GM12801 (cell line): ENCODE results near the gene KIRREL3.

Experiments
- TF ChIP-seq, protein P1 (sequence below): IDR thresholded peaks from one replicate; pipeline ENCODE4 v1.5.1; 2011; ENCODE audit warnings: control low read depth; ENCODE audit not compliant: insufficient read length; ENCODE audit errors: extremely low read depth

KIRREL3 gene

DNA sequence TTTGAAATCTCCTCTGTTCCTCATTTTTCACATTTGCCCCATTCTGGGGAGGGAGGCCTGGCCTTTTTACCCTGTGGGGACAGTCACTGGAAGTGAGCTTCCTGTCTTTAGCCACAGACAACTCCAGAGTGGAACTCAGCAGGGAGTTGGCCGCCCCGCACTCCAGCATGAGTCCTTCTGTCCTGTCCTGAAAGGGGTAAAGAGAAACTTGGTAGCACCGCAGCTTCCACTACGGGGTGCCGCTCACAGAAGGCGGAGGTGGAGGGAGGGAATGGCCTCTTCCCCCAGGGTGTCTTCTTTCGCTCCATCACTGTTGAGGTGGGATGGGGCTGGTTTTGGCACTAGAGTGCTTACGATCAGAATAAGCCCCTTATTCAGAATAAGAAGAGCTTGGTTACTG lies 512.9 kb downstream of the KIRREL3 start:
- TF ChIP-seq, protein P1, sequence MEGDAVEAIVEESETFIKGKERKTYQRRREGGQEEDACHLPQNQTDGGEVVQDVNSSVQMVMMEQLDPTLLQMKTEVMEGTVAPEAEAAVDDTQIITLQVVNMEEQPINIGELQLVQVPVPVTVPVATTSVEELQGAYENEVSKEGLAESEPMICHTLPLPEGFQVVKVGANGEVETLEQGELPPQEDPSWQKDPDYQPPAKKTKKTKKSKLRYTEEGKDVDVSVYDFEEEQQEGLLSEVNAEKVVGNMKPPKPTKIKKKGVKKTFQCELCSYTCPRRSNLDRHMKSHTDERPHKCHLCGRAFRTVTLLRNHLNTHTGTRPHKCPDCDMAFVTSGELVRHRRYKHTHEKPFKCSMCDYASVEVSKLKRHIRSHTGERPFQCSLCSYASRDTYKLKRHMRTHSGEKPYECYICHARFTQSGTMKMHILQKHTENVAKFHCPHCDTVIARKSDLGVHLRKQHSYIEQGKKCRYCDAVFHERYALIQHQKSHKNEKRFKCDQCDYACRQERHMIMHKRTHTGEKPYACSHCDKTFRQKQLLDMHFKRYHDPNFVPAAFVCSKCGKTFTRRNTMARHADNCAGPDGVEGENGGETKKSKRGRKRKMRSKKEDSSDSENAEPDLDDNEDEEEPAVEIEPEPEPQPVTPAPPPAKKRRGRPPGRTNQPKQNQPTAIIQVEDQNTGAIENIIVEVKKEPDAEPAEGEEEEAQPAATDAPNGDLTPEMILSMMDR: no peak

DNA sequence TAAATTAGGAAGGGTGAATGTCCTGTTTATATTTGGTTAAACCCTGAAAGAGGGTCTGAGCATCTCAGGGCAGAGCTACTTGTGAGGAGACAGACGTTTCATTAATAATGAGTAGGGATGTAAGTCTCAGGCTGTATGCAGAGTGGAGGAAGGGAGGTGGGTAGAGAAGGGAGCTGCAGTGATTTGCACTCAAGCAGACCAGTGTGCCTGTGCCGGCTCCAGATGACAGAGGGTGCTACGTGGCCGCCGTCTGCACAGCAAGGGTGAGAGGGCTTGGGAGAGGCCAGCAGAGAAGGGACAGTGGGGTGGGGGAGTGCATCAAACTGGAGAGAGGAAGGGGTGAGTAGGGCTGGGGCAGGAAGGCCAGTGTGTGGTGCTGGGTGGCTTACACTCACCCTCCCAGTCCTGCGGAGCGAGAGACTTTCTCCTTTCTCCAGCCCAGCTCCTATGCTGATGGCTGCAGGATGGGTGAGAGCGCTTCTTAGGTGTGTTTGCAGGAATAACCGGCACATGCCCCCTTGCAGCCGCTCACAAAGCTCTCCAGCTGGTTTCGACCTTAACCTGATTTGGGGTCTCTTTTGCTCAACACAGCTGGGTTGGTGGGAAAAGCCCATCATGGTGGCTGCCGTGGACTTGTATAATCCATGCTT lies 514.5 kb downstream of the KIRREL3 start:
- TF ChIP-seq, protein P1: no peak

DNA sequence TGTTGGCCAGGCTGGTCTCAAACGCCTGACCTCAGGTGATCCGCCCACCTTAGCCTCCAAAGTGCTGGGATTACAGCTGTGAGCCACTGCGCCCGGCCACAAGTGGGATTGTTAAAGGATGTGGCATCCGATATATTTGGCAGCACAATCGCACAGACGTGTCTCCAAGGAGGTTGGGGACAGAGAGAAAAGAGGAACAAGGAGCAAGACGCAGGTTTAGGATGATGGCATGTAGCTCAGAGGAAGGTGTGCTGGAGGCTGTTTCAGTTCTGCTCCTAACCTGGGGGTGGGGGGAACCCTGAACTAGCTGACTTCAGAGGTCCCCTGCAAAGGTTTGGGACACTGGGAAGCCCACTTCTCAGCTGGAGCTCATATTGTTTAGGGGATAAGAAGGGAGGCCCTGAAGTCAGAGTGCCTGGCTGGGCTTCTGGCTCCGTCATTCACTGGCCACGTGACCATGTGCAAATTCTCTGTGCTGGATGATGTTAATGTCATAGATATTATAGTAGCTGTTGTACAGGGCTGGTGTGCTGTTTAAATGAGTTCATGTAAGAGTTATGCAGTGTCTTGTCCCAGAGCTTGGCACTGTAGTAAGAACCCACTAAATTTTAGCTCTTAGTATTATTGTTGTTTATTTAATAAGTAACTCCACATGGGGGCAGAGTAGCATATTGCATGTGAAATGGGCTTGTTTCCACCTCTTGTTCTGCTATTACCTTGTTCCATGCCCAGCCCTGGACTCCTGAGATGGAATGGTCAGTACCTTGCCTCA lies 515.4 kb downstream of the KIRREL3 start:
- TF ChIP-seq, protein P1: no peak

DNA sequence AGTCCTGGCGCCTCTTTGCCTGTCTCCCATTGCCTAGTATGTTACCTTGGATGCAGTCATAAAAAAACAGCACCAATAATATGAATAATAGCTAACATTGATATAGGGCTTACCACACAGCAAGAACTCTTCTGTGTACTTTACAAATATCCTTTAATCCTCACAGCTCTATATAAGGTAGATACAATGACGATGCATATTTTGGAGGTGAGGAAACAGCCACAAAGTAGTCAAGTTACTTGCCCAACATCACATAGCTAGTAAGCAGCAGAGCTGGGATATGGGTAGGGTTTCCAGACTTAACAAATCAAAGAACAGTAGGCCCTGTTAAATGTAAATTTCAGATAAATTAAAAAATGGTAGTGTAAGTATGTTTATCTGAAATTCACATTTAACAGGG lies 516.3 kb downstream of the KIRREL3 start:
- TF ChIP-seq, protein P1: no peak

DNA sequence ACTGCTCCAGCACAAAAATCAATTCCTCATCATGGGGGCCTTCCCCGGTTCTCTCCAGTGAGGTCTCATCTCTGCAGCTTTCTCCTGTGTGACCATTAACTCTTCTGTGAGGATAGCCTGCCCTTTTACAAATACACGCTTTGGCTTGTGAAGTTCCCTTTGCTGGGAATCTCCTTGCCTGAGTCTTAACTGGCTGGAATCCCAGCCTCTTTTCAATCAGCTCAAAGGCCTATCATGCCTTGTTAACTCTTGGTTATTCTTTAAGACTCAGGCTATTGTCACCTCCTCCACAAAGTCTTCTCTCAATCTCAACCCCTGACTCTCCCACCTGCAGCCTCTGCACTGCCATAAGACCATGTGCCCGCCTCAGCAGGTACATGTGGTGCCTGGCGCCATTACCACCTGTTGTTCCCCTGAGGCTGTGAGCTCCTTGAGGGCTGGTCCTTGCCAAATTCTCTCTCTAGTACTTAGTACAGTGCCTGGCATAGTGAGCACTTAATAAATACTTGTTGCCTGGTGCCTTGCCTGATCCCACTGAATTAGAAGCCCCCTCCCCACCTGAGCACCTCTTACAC lies 516.9 kb downstream of the KIRREL3 start:
- TF ChIP-seq, protein P1: no peak

DNA sequence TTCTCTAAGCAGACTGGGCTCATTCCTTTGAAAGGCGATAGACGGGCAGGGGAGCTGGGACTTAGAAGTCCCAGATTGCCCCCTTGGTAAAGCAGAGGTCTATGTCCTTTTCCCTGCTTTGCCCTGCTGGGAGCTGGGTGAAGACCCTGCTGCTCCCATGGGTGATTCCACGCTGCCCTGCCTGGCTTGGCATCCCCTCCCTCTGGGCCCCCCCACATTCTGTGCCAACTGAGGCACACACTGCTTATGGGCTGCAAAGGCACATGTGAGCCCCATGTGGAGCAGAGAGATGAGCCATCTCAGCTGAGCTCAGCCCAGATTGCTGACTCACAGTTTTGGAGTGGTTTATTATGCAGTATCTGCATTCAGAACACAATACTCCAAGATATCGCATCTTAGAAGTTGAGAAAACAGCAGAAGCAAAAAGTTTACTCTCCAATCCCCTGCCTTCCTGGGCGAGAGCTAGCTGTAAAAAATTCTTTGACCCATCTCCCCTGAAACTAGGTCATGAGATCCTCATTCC lies 517.9 kb downstream of the KIRREL3 start:
- TF ChIP-seq, protein P1: no peak

DNA sequence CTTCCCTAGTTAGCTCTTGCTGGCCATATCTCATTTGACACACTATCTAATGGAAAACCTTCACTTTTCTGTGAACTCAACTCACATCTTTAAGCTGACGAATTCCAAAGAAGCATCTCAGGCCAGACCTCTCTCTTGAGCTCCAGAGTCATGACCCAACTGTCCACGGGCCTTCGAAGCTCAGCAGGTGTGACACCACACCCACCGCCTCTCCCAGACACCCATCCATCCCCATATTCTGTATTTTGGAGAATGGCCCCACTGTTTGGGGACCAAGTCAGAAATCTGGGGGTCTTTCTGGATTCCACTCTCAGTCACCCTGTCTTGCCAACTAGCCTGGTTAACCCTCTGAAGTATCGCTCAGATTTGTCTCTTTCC lies 519.3 kb downstream of the KIRREL3 start:
- TF ChIP-seq, protein P1: no peak
